GM12801 (cell line): ENCODE measurements around the gene COBL.

ENCODE experiments used
- TF ChIP-seq, protein P1 (sequence below): IDR thresholded peaks from one replicate; pipeline ENCODE4 v1.5.1; 2011; ENCODE audit warnings: control low read depth; ENCODE audit not compliant: insufficient read length; ENCODE audit errors: extremely low read depth

The COBL gene

DNA sequence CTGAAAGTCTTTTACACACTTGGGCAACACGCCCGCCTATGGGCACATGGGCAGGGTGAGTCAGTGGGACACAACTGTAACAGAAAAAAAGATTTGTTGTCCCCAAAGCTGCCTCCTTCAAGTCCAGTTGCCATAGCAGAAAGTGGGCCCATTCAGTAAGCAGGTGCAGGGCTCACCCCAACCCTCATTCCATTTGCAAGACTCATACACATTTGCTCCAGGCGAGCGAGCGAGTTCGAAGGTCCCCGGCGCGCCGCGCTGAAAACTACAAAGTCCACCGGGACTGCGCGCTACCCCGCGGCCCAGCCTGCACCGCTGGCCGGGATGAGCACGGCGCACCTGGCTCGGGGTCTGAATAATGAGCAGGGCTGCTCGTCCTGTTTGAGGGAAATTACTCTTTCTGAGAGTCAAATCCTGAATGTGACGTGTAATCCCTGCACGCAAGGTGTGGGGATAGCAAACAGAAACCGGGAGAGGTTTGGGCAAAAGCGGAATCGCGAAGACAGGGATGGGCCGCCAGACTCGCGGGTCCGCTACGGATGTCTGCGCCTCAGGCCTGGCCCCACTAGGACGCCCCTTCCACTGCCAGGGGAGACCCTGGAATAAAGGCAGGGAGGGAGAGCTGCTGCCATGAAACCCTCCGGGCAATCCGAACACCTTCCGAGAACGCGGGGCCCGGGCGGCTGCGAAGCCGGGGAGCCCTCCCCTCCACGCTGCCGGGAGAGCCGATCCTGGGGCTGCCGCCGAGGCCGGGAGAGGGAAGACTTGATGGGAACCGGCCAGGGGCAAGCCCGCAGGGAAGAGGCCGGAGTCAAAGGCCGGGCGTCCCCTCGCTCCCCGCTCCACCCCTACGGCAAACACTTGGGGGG lies 982 bp downstream of the COBL start:
- TF ChIP-seq, protein P1, sequence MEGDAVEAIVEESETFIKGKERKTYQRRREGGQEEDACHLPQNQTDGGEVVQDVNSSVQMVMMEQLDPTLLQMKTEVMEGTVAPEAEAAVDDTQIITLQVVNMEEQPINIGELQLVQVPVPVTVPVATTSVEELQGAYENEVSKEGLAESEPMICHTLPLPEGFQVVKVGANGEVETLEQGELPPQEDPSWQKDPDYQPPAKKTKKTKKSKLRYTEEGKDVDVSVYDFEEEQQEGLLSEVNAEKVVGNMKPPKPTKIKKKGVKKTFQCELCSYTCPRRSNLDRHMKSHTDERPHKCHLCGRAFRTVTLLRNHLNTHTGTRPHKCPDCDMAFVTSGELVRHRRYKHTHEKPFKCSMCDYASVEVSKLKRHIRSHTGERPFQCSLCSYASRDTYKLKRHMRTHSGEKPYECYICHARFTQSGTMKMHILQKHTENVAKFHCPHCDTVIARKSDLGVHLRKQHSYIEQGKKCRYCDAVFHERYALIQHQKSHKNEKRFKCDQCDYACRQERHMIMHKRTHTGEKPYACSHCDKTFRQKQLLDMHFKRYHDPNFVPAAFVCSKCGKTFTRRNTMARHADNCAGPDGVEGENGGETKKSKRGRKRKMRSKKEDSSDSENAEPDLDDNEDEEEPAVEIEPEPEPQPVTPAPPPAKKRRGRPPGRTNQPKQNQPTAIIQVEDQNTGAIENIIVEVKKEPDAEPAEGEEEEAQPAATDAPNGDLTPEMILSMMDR = no peak

- TF ChIP-seq, protein P1 = no peak
Measured at GRCh38 chr7:51314726-51315125, 1.9 kb downstream of the COBL start.

DNA sequence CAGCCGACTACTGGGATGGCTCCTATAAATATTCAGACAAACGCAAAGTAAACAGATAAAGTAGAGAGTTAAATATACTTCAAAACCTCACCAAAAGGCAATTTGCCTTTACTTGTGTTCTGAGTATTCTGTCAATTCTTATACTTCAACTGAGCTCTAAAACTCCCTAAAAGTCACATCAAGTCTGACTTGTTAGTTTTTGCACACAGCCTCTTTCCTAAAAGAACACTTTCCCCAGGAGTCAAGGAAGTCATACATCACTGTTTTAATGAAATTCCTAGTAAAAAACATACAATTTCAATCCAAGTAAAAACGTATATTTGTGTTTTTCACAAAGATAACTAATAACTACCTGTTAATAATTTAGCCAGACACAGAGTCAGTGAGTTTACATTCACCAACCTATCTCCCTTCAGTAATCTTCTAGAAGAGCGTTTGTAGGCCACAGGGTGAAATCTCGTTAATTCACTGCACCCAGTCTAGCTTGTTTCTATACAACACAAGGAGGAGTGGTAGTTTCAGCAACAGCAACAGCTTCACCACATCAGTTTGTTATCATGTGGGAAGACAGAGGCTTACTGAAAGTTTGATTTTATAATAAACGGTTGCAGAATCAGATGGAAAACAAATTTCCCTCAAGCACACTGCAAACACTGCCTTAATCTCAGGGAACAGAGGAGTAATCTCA lies 2.7 kb downstream of the COBL start:
- TF ChIP-seq, protein P1 = no peak

- TF ChIP-seq, protein P1 = no peak
Measured at GRCh38 chr7:51312951-51313737, 3.5 kb downstream of the COBL start.

DNA sequence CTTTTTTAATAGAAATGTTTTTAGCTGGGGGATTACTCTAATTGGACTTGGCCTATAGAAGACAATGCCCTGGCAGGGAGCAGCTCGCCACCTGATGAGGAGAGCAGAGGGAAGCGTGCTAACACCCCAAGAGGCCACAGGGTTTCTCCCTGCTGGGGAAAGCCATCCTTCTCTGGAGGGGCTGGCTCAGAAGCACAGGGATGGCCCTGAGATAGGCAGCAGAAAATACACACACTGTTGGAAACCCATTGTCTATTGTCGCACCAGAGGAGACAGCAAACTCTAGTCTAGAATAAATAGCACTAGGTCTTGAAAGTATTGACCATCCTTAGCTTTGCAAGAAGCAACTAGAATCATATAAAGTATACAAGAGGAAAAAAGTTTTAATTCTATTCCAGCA lies 5.4 kb downstream of the COBL start:
- TF ChIP-seq, protein P1 = no peak

- TF ChIP-seq, protein P1 = no peak
Measured at GRCh38 chr7:51310131-51310583, 6.5 kb downstream of the COBL start.

DNA sequence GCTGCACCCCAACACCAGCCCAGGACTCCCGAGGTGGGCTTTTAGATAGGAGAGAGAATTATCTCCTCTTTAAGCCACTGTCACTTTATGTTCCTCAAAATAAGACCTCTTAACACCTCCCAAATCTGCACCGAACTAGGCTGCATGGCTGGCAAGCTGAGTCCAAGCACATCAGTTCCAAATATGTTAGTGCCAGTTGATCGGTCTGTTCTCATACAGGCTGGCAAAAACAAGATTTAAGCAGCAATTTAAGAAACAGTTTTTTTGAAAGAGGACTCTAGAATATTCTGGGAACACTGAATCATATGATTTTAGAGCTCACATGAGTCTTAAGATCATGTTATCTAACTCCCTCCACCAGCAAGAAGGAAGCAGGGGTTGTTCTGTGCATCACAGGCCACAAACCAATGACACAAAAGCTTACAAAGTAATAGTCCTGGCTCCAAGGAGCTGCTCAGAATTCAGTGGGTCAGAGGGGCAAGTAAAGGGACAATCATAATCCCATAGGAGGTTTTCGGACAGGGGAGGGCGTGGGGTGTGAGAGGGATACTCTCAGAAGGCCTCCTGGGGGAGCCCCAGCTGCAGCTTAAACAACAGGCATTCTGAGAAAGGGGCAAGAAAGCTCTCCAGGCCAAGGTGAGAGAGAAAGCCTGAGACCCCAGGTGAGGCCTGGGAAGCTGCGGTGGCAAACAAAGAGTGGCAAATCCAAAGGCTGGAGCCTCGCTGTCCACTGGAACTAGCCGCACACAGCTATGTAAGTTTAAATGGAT lies 7.1 kb downstream of the COBL start:
- TF ChIP-seq, protein P1 = no peak
